Loucy (cell line): ENCODE measurements around the gene FLACC1.

Experiments
- H2AFZ ChIP-seq: fragments of 200-600 bp; sonication (generic); 2 replicates; pipeline ENCODE4 v1.6.0; 2016; ENCODE audit warnings: antibody characterized with exemption, mild to moderate bottlenecking, low read length, moderate library complexity
- H3F3A ChIP-seq: fragments of 200-600 bp; 2 replicates; pipeline ENCODE4 v1.6.0; 2016; ENCODE audit warnings: antibody characterized with exemption, low read depth, mild to moderate bottlenecking
- H3K27me3 ChIP-seq: fragments of 200-600 bp; sonication (generic); 2 replicates; pipeline ENCODE4 v1.6.1; 2014; ENCODE audit warnings: low read length, mild to moderate bottlenecking; ENCODE audit not compliant: insufficient read depth, poor library complexity, severe bottlenecking
- H3K36me3 ChIP-seq: fragments of 200-600 bp; sonication (generic); 2 replicates; pipeline ENCODE4 v1.6.1; 2016; ENCODE audit warnings: low read length; ENCODE audit not compliant: insufficient read depth
- H3K4me1 ChIP-seq: fragments of 200-600 bp; sonication (generic); 2 replicates; pipeline ENCODE4 v1.5.1; 2014; ENCODE audit warnings: low read length, mild to moderate bottlenecking; ENCODE audit not compliant: insufficient read depth, poor library complexity, severe bottlenecking
- H3K4me2 ChIP-seq: fragments of 200-600 bp; sonication (generic); 2 replicates; pipeline ENCODE4 v1.6.0; 2014; ENCODE audit warnings: antibody characterized with exemption, low read length, low read depth, mild to moderate bottlenecking; ENCODE audit not compliant: poor library complexity, severe bottlenecking
- H3K4me3 ChIP-seq: fragments of 200-600 bp; sonication (generic); 2 replicates; pipeline ENCODE4 v1.5.1; 2014; ENCODE audit warnings: low read length, mild to moderate bottlenecking, mixed read lengths; ENCODE audit not compliant: poor library complexity, severe bottlenecking
- H3K79me2 ChIP-seq: fragments of 200-600 bp; sonication (generic); 2 replicates; pipeline ENCODE4 v1.6.1; 2014; ENCODE audit warnings: low read length; ENCODE audit not compliant: insufficient read depth
- H3K9ac ChIP-seq: fragments of 200-600 bp; sonication (generic); 2 replicates; pipeline ENCODE4 v1.6.0; 2014; ENCODE audit warnings: mild to moderate bottlenecking, low read depth, low read length, moderate library complexity; ENCODE audit not compliant: poor library complexity, severe bottlenecking
- H3K9me2 ChIP-seq: fragments of 200-600 bp; sonication (generic); replicated peaks from 2 replicates; pipeline ENCODE4 v1.6.1; 2016; ENCODE audit warnings: low read depth, low read length, mixed read lengths
- H3K9me3 ChIP-seq: fragments of 200-600 bp; sonication (generic); 2 replicates; pipeline ENCODE4 v1.6.1; 2014; ENCODE audit warnings: mild to moderate bottlenecking, antibody characterized with exemption, low read length, low read depth; ENCODE audit not compliant: insufficient read depth
- H4K20me1 ChIP-seq: fragments of 200-600 bp; sonication (generic); 2 replicates; pipeline ENCODE4 v1.6.0; 2014; ENCODE audit warnings: antibody characterized with exemption, low read length, mild to moderate bottlenecking; ENCODE audit not compliant: insufficient read depth, poor library complexity, severe bottlenecking
- EZH2phosphoT487 ChIP-seq: fragments of 200-600 bp; IDR thresholded peaks from 2 replicates; pipeline ENCODE4 v1.6.1; 2018; ENCODE audit warnings: antibody characterized with exemption, mild to moderate bottlenecking, moderate library complexity, borderline replicate concordance
- TF ChIP-seq, protein P1 (sequence below): fragments of 200-600 bp; sonication (generic); conservative IDR thresholded peaks from 2 replicates; pipeline ENCODE4 v1.5.1; 2014; ENCODE audit warnings: mild to moderate bottlenecking, antibody characterized with exemption, low read length

Gene FLACC1

GRCh38 chr2:201264472-201265173 is 92.5 kb downstream of the FLACC1 start:
- Histone ChIP-seq H2AFZ (no peak overlapping the region), H3F3A (peaks cover under 1% of the 10 kb centered on the region; the same call in 1 of the 2 replicates), H3K27me3 (no peaks in the 10 kb centered on the region), H3K9ac (peak overlapping the region; percentile 24), H3K4me1 (peaks cover 69% of the 10 kb centered on the region), H3K4me2 (peak overlapping the region; percentile 76), H3K36me3 (peaks cover 35% of the 10 kb centered on the region; the same call in 1 of the 2 replicates), H4K20me1 (peaks cover 73% of the 10 kb centered on the region), H3K9me2 (no peaks in the 10 kb centered on the region), H3K9me3 (no peaks in the 10 kb centered on the region), H3K4me3 (peak overlapping the region; percentile 80), H3K79me2 (peaks cover 98% of the 10 kb centered on the region)
- TF ChIP-seq EZH2phosphoT487: no peak
- TF ChIP-seq, protein P1, sequence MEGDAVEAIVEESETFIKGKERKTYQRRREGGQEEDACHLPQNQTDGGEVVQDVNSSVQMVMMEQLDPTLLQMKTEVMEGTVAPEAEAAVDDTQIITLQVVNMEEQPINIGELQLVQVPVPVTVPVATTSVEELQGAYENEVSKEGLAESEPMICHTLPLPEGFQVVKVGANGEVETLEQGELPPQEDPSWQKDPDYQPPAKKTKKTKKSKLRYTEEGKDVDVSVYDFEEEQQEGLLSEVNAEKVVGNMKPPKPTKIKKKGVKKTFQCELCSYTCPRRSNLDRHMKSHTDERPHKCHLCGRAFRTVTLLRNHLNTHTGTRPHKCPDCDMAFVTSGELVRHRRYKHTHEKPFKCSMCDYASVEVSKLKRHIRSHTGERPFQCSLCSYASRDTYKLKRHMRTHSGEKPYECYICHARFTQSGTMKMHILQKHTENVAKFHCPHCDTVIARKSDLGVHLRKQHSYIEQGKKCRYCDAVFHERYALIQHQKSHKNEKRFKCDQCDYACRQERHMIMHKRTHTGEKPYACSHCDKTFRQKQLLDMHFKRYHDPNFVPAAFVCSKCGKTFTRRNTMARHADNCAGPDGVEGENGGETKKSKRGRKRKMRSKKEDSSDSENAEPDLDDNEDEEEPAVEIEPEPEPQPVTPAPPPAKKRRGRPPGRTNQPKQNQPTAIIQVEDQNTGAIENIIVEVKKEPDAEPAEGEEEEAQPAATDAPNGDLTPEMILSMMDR: no peak

- H3K4me2 ChIP-seq: peak overlapping the region; percentile 76
- peaks cover 27% of the 10 kb centered on the region; the same call in 1 of the 2 replicates for H3K36me3 ChIP-seq
- H3F3A ChIP-seq: peaks cover 8% of the 10 kb centered on the region
- peaks cover 66% of the 10 kb centered on the region for H4K20me1 ChIP-seq
- no peaks in the 10 kb centered on the region for H3K9me2 ChIP-seq
- peak overlapping the region; percentile 80 for H3K4me3 ChIP-seq
- H3K27me3 ChIP-seq: no peaks in the 10 kb centered on the region
- peaks cover 71% of the 10 kb centered on the region for H3K4me1 ChIP-seq
- no peaks in the 10 kb centered on the region for H3K9me3 ChIP-seq
- H3K79me2 ChIP-seq: peaks cover 95% of the 10 kb centered on the region
- TF ChIP-seq, protein P1: no peak
- no peak overlapping the region for H2AFZ ChIP-seq
- peak overlapping the region; percentile 24 for H3K9ac ChIP-seq
Observed at GRCh38 chr2:201263779-201264178, 93.4 kb downstream of the FLACC1 start.

DNA sequence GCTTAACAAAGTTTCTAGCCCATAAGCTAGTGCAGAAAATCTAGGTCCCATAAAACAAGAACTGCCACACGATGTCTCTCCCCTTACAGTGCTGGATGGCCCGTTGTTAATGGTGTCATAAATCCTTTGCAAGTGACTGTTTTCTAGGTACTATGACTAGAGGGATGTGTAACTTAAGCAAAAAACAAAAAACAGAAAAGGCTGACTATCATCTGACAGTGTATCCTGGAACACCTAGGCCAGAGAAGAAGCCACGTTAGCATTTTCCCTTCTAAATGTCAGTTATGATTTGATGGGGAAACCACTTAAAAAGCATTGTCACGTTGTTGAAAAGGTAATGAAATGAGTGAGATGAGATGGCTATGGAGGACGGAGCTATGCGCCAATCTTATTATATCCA is 94.4 kb downstream of the FLACC1 start:
- TF ChIP-seq, protein P1: 0 out of 2 replicates have a peak, but pooled peaks have one; percentile 12
- no peak for TF ChIP-seq EZH2phosphoT487
- Histone ChIP-seq H3K79me2 (peaks cover 84% of the 10 kb centered on the region), H3K9me3 (no peaks in the 10 kb centered on the region), H3K36me3 (peaks cover 16% of the 10 kb centered on the region; the same call in 1 of the 2 replicates), H4K20me1 (peaks cover 59% of the 10 kb centered on the region), H3K9ac (peak overlapping the region; percentile 24), H3F3A (peaks cover 17% of the 10 kb centered on the region), H3K4me3 (peak overlapping the region; percentile 80), H2AFZ (no peak overlapping the region), H3K9me2 (no peaks in the 10 kb centered on the region), H3K27me3 (no peaks in the 10 kb centered on the region), H3K4me2 (peak overlapping the region; percentile 76), H3K4me1 (peaks cover 79% of the 10 kb centered on the region)
